Fibroblast of mammary gland (primary cell): ENCODE measurements around the gene RAD54L.
"Not testable (repeated sequence)": the region's sequence is repeated elsewhere in the genome, so short reads cannot be mapped to it uniquely, and the experiment has no call there.

Experiments used
- DNase-seq: peaks from one replicate; pipeline ENCODE4 v3.0.0-alpha.2; 2010; ENCODE audit warnings: low read depth
- H3K4me3 ChIP-seq: 2 replicates; pipeline ENCODE4 v1.5.1; 2011; ENCODE audit warnings: low read depth, mild to moderate bottlenecking, low read length, moderate library complexity; ENCODE audit not compliant: control insufficient read depth
- TF ChIP-seq, protein P1 (sequence below): conservative IDR thresholded peaks from 2 replicates; pipeline ENCODE4 v1.5.1; 2011; ENCODE audit warnings: low read depth, low read length, inconsistent platforms; ENCODE audit not compliant: control insufficient read depth, insufficient read depth

RAD54L gene

DNA sequence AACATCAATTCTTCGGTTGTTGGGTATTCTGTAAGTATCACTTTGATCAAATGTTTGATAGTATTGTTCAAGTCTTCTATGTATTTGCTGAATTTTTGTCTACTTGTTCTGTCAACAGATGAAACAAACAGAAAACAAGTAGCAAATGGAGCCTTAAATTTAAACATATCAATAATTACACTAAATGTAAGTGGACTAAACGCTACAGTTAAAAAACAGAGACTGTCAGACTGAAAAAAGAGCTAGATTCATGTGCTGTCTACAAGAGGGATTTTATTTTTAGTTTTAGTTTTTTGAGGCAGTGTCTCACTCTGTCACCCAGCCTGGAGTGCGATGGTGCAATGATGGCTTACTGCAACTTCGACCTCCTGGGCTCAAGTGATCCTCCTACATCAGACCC, 10.7 kb upstream of the RAD54L start:
- no peak for DNase-seq
- TF ChIP-seq, protein P1, sequence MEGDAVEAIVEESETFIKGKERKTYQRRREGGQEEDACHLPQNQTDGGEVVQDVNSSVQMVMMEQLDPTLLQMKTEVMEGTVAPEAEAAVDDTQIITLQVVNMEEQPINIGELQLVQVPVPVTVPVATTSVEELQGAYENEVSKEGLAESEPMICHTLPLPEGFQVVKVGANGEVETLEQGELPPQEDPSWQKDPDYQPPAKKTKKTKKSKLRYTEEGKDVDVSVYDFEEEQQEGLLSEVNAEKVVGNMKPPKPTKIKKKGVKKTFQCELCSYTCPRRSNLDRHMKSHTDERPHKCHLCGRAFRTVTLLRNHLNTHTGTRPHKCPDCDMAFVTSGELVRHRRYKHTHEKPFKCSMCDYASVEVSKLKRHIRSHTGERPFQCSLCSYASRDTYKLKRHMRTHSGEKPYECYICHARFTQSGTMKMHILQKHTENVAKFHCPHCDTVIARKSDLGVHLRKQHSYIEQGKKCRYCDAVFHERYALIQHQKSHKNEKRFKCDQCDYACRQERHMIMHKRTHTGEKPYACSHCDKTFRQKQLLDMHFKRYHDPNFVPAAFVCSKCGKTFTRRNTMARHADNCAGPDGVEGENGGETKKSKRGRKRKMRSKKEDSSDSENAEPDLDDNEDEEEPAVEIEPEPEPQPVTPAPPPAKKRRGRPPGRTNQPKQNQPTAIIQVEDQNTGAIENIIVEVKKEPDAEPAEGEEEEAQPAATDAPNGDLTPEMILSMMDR: no peak
- H3K4me3 ChIP-seq: no peak overlapping the region

GRCh38 chr1:46238865-46239264, 8.7 kb upstream of the RAD54L start:
- H3K4me3 ChIP-seq: not testable (repeated sequence)
- peak; percentile 89 for DNase-seq

DNA sequence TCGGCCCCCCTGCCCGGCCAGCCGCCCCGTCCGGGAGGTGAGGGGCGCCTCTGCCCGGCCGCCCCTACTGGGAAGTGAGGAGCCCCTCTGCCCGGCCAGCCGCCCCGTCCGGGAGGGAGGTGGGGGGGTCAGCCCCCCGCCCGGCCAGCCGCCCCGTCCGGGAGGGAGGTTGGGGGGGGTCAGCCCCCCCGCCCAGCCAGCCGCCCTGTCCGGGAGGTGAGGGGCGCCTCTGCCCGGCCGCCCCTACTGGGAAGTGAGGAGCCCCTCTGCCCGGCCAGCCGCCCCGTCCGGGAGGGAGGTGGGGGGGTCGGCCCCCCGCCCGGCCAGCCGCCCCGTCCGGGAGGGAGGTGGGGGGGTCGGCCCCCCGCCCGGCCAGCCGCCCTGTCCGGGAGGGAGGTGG, 5.8 kb upstream of the RAD54L start:
- H3K4me3 ChIP-seq, DNase-seq: not testable (repeated sequence)

GRCh38 chr1:46242918-46243317, 4.6 kb upstream of the RAD54L start:
- DNase-seq: no peak
- TF ChIP-seq, protein P1: no peak
- no peak overlapping the region for H3K4me3 ChIP-seq

DNA sequence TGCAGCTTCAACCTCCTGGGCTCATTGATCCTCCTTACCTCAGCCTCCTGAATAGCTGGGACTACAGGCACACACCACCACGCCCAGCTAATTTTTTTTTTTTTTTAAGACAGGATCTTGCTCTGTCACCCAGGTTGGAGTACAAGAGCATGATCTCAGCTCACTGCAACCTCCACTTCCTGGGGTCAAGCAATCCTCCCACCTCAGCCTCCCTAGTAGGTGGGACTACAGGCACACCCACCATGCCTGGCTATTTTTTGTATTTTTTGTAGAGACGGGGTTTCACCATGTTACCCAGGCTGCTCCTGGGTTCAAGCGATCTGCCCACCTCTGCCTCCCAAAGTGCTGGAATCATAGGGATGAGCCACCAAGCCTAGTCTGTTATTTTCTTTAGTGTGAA, 3.7 kb upstream of the RAD54L start:
- not testable (repeated sequence) for H3K4me3 ChIP-seq, DNase-seq

DNA sequence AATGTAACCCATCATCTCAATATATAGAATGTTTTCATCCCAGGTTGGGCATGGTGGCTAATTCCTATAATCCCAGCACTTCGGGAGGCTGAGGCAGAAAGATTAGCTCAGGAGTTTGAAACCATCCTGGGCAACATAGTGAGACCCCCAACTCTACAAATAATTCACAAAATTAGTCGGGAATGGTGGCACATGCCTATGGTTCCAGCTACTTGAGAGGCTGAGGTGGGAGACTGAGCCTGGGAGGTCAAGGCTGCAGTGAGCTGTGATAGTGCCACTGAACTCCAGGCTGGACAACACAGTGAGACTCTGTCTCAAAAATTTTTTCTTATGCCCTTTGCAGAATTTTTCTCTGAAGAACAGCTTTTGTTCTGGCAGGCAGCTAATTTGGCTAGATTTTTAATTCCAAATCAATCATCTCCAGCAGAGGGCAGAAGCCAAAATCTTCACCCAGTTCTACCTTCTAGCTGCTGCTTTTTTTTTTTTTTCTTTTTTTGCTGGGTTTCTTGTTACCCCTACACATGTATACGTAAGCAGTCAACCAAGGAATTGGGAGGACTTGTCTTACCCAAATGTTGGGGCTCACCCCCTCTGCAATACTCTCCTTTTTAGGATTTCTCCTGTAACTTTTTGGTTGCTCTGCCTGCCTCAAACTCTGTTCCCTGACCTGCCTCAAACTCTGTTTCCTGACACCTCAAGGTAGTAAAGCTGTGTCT, 2.7 kb upstream of the RAD54L start:
- H3K4me3 ChIP-seq: no peak overlapping the region
- peak; percentile 37 for DNase-seq
- TF ChIP-seq, protein P1: peak; percentile 45

- H3K4me3 ChIP-seq, DNase-seq: not testable (repeated sequence)
Measured at GRCh38 chr1:46246136-46246535, 1.4 kb upstream of the RAD54L start.

DNA sequence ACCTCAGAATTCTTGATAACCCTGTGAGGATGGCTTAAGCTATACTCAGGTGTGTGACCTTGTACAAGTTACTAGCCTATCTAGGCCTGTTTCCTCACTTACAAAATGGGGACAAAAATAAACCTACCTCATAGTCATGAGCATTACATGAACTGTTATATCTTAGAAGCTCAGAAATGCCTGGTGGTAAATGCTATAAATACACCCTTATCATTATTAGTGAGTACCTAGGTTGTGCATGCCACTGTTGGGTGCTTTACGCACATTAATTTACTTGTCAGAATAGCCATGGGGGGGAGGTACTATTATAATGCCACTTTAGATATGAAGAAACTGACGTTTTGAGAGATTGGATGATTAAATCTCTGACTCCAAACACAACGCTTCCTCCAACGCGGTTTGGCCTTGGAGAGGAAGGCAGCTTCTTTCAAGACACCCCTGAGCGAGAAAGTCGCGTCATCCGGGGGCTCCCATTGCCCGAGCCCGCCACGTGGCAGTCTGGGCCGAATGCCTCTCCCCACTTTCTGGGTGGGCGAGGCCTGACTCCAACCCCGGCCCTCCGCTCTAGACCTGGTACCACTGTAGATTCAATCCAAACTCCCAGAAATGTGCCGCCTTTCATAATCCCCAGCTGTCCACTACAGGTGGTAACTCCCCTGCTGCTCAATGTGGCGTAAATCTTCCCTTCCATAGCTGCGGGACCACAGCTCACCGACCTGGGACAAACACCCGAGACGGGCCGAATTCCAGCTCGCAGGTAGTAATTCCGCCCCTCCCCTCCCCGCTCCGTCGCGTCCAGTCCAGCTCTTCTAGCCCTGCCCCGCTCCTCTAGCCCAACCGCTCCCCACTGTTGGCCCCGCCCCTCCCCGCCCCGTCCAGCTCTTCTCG, 771 bp upstream of the RAD54L start:
- TF ChIP-seq, protein P1: no peak
- H3K4me3 ChIP-seq: peak overlapping the region; percentile 87
- peak; percentile 49 for DNase-seq
